Naive thymus-derived CD8-positive, alpha-beta T cell (primary cell): Measurements from ENCODE around the gene SLC35G6. TPM values are rescaled to one million over a fixed set of nuclear protein-coding genes. Genes with fewer than 3 reads are reported as not detected.

Experiments used
- ATAC-seq, 2 donors: fragments of 150-1000 bp; cut with Tn5 transposase in 1 of 2; sonication (Bioruptor Pico), chemical (Tn5 transposase) in 1 of 2; 1 replicate in 1 of 2; 2 replicates in 1 of 2; pipeline ENCODE4 v1.10.0; 2021; ENCODE audit warnings: mild to moderate bottlenecking in 2 of 2, moderate library complexity in 2 of 2
- POLR2A ChIA-PET: fragments of 350-600 bp; sonication (Branson Sonifier 250); formaldehyde crosslinking; loops from one replicate; lab custom pipeline; 2021; ENCODE audit warnings: antibody characterized with exemption; lab: Charles Lee
- DNase-seq, 10 donors: peaks; one replicate each; pipeline versions ENCODE4 v3.0.0 to v3.0.0-alpha.2; 2020 to 2022
- H3K27ac Mint-ChIP-seq, 10 donors: one replicate each; pipeline ENCODE4 v1.8.0; 2020 to 2022; ENCODE audit warnings: mild to moderate bottlenecking in 10 of 10, mixed read lengths in 10 of 10, moderate library complexity in 4 of 10, inconsistent platforms in 1 of 10
- H3K27me3 Mint-ChIP-seq, 5 donors: one replicate each; pipeline ENCODE4 v1.8.0; 2021 to 2022; ENCODE audit warnings: mixed read lengths in 5 of 5
- H3K36me3 Mint-ChIP-seq, 3 donors: one replicate each; pipeline ENCODE4 v1.8.0; 2020 to 2022; ENCODE audit warnings: mixed read lengths in 3 of 3, mild to moderate bottlenecking in 2 of 3, inconsistent platforms in 1 of 3
- H3K4me1 Mint-ChIP-seq, 4 donors: one replicate each; pipeline ENCODE4 v1.8.0; 2021 to 2022; ENCODE audit warnings: mixed read lengths in 4 of 4
- H3K4me3 Mint-ChIP-seq, 10 donors: one replicate each; pipeline ENCODE4 v1.8.0; 2020 to 2022; ENCODE audit warnings: mild to moderate bottlenecking in 10 of 10, mixed read lengths in 10 of 10, moderate library complexity in 6 of 10, inconsistent platforms in 1 of 10
- H3K9me3 Mint-ChIP-seq, 9 donors: one replicate each; pipeline ENCODE4 v1.8.0; 2020 to 2022; ENCODE audit warnings: mixed read lengths in 9 of 9, mild to moderate bottlenecking in 3 of 9, inconsistent platforms in 1 of 9, moderate library complexity in 1 of 9
- polyA plus RNA-seq, 3 donors: library from polyadenylated mRNA; unstranded; fragments of 300-500 nt; fragmentation: Illumina TruSeq; gene quantifications; one replicate each; pipeline ENCODE4 v1.2.3, GENCODE V29; 2021
- total RNA-seq, 8 experiments: library from RNA in 2 of 8; stranded (reverse) in 2 of 8; gene quantifications; one replicate each; pipeline ENCODE4 v1.2.3 and lab custom pipeline; 2021 to 2026

SLC35G6 gene
- total and polyA plus RNA-seq, 5 experiments from 2014 or later, result not detected

DNA sequence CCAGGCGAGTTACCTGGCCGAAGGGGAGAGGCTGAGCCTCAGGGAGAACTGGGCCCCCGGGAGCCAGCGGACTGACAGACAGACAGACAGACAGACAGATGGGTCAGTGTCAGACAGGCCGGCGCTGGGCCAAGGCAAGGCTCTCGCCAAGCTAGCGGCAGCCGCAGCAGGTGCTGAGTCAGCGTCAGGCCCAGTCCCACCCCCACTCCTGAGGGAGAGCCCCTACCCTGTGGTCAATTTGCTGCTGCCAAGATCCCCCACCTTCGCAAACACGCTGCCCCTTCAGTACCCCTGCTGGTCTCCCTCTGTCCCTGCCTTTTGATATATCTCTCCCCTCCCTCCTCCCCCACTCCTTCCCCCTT is 40.4 kb upstream of the SLC35G6 start:
- Mint-ChIP-seq H3K4me1 (peaks cover 32 to 54% (median 46%) of the 10 kb centered on the region in 4 donors), H3K27ac (peak overlapping the region in 1 of 10 donors; percentile 34), H3K27me3 (peaks cover 12 to 70% (median 34%) of the 10 kb centered on the region in 5 donors), H3K4me3 (peak overlapping the region in 8 of 10 donors; percentile 80 to 95 (median 86)), H3K36me3 (no peaks in the 10 kb centered on the region), H3K9me3 (no peaks in the 10 kb centered on the region)
- POLR2A ChIA-PET, result interaction anchor here (0.7 to 8.3 kb wide), 10 partner anchors 13 to 395 kb away, joined by 3 to 133 read pairs (median 4); partner anchors contain the start of genes ACAP1, POLR2A and ZBTB4
- ATAC-seq, result no peak
- DNase-seq, result no peak

DNA sequence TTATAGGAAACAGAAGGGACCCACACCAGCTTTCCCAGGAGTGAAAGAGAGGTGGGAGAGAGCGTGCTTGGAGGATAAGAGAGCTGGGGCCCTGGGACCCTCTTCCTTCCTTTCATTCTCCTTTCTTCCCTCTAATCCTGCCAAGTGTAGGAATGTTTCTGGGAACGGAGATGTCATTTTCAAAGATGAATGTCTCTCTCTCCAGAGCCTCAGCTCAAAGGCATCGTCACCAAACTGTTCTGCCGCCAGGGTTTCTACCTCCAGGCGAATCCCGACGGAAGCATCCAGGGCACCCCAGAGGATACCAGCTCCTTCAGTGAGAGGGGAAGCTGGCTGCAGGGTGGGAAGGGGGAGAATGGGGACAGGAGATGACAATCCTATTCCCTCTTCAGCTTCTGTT is 40.0 kb upstream of the SLC35G6 start:
- ATAC-seq, result no peak
- Mint-ChIP-seq H3K9me3 (no peaks in the 10 kb centered on the region), H3K27ac (no peak overlapping the region), H3K27me3 (peaks cover 13 to 75% (median 37%) of the 10 kb centered on the region in 5 donors), H3K36me3 (no peaks in the 10 kb centered on the region), H3K4me3 (peak overlapping the region in 1 of 10 donors; percentile 39), H3K4me1 (peaks cover 30 to 55% (median 46%) of the 10 kb centered on the region in 4 donors)
- POLR2A ChIA-PET, result interaction anchor here (0.7 to 8.3 kb wide), 8 partner anchors 13 to 105 kb away, joined by 3 to 133 read pairs (median 4); partner anchors contain the start of genes ACAP1, POLR2A and ZBTB4
- DNase-seq, result no peak

DNA sequence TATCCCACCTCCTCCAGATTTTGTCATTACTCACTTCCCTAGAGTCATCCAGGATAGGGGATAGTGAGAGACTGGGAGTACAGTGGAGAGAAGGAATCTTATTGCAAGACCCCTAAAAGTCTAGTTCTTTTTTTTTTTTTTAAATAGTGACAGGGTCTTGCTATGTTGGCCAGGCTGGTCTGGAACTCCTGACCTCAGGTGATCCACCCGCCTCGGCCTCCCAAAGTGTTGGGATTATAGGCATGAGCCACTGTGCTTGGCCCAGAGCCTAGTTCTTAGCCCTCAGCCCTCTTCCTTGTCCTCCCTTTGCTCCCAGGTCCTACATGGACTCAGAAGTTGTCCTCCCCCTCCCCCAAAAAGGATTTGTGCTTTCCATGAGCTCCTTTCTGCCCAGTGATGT is 39.1 kb upstream of the SLC35G6 start:
- DNase-seq, result no peak
- H3K9me3 Mint-ChIP-seq, result no peaks in the 10 kb centered on the region
- peak overlapping the region in 2 of 10 donors; percentile 7 to 53 for H3K27ac Mint-ChIP-seq
- H3K4me3 Mint-ChIP-seq, result peak overlapping the region in 5 of 10 donors; percentile 1 to 36 (median 23)
- peaks cover 29 to 50% (median 44%) of the 10 kb centered on the region in 4 donors for H3K4me1 Mint-ChIP-seq
- POLR2A ChIA-PET, result interaction anchor here (1.5 to 8.3 kb wide), 4 partner anchors 12 to 49 kb away, joined by 3 to 133 read pairs (median 28); partner anchors contain the start of genes POLR2A and ZBTB4
- peaks cover 16 to 80% (median 38%) of the 10 kb centered on the region in 5 donors for H3K27me3 Mint-ChIP-seq
- H3K36me3 Mint-ChIP-seq, result no peaks in the 10 kb centered on the region
- no peak for ATAC-seq

DNA sequence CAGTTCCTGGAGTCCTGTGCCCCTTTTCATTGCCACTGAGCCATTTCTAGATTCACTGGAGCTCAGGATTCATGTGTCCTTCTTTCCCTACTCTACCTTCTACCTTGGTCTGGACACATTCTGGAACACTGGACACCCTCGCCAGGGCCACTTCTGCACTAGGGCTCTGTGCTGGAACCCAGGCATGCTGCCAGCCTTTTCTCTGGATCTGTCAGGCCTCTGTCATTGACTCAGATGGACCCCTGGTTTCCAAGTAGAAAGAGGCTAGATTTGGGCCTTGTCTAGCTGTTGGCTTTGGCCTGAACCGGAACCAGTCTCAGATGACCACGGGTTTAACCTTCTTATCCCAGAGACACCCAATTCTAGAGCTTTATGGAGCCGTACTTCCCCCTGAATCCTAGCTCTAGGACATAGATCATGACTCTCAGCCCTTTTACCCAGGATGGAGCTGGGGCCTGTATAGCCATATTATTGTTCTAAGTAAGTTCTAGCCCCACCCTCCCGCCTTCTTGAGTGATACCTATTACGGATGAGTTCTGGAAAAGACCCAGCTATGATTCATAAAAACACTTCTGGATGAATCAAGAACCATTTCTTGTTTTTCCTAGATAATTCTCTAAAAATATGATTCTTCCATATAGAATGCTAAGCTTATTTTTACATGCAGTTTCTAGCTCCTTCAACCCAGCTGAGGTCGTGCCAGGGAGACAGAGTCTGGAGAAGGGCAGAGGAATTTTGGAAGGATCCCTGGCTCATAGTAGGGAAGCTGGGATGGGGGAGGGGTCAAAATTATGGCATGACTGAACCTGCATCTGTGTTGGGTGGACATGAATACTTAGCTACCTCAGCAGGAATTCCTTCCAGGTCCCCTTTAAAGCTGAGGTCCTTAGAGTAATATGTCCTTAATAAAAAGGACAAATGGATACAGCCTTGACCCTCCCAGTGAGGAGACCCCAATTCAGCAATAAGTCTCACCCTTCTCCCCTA is 37.5 kb upstream of the SLC35G6 start:
- H3K36me3 Mint-ChIP-seq, result peaks cover 0 to 4% (median 0%) of the 10 kb centered on the region in 3 donors
- H3K4me1 Mint-ChIP-seq, result peaks cover 24 to 41% (median 34%) of the 10 kb centered on the region in 4 donors
- POLR2A ChIA-PET, result interaction anchor here (0.6 to 5.7 kb wide), 8 partner anchors 8 to 135 kb away, joined by 3 to 74 read pairs (median 18); partner anchors contain the start of genes POLR2A, SLC35G6, TMEM102 and ZBTB4
- peak overlapping the region in 5 of 10 donors; percentile 35 to 84 (median 71) for H3K4me3 Mint-ChIP-seq
- H3K27me3 Mint-ChIP-seq, result peaks cover 19 to 81% (median 43%) of the 10 kb centered on the region in 5 donors
- no peak for ATAC-seq
- peak overlapping the region in 1 of 10 donors; percentile 37 for H3K27ac Mint-ChIP-seq
- H3K9me3 Mint-ChIP-seq, result no peaks in the 10 kb centered on the region
- no peak for DNase-seq

DNA sequence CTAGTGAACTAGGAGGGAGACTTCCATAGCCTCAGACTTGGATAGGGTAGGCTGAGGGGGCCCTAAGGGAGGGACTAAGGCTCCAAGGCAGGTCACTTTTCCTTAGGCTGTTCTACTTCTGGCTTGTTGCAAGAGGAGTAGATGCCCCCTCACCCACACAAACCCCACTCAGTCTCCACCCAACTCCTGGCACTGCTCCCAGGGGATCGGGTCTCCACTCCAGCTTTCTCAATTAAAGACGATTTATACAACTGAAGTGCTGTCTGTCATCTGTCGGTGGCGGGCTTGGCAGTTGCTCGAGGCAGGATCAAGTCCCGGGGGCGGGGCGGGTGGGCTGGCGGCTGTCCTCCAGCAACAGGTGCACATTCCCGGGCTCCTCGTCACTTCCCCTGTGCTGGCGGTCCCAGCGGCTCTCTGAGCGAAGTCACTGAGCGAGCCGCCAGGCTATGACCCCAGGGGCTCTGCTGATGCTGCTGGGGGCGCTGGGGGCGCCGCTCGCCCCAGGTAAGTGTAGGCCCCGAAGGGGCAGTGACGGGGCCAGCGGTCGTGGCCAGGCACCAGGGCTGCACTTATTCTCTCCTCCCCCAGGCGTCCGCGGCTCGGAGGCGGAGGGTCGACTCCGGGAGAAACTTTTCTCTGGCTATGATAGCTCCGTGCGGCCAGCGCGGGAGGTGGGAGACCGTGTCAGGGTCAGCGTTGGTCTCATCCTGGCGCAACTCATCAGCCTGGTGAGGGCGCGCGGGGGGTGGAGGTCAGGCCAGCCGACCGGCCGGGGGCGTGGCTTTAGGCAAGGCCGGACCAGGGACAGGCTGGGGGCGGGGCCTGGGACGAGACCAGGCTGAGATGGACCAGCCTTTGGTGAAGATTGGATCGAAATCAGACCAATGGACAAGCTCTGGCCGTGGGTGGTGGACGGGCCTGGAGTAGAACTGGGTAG is 36.3 kb upstream of the SLC35G6 start, which contains the start of gene CHRNB1:
CHRNB1 (plus strand) TSS at position 380 of the 937 bp plus-strand sequence; CDS start at position 447, 67 bp downstream.
- H3K4me3 Mint-ChIP-seq, result peak within 1 kb of the TSS; percentile 75 to 94 (median 86)
- peaks cover 0 to 4% (median 0%) of the 10 kb centered on the region in 3 donors for H3K36me3 Mint-ChIP-seq
- H3K27ac Mint-ChIP-seq, result peak within 1 kb of the TSS in 8 of 10 donors; percentile 7 to 91 (median 62)
- peaks cover 19 to 33% (median 28%) of the 10 kb centered on the region in 4 donors for H3K4me1 Mint-ChIP-seq
- peak; percentile 32 to 38 for ATAC-seq
- H3K9me3 Mint-ChIP-seq, result no peaks in the 10 kb centered on the region
- H3K27me3 Mint-ChIP-seq, result peaks cover 17 to 71% (median 40%) of the 10 kb centered on the region in 5 donors
- DNase-seq, result peak in 2 of 10 donors; percentile 23 to 24
- POLR2A ChIA-PET, result interaction anchor here (0.6 to 5.7 kb wide), 13 partner anchors 9 to 134 kb away, joined by 3 to 74 read pairs (median 6); partner anchors contain the start of genes POLR2A, SLC35G6, TMEM102 and ZBTB4

DNA sequence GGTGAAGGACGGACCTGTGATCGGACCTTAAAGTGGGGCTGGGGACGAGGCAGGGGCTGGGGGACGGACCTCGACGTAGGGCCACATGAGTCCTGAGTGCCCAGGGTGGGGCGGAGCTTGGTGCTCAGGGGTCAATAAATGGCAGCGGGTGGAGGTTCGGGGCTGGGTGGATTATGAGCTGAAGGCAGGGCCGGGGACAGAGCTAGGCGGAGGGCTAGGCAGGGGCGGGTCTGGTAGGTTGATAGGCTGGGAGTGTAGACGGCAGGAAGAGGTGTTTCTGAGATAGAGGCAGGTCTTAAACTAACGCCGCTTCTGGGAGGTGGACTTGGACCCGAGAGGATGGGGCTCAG is 35.7 kb upstream of the SLC35G6 start:
- Mint-ChIP-seq H3K9me3 (no peaks in the 10 kb centered on the region), H3K27ac (peak overlapping the region in 8 of 10 donors; percentile 7 to 91 (median 62)), H3K36me3 (peaks cover 0 to 4% (median 0%) of the 10 kb centered on the region in 3 donors), H3K27me3 (peaks cover 14 to 65% (median 37%) of the 10 kb centered on the region in 5 donors), H3K4me1 (peaks cover 16 to 27% (median 24%) of the 10 kb centered on the region in 4 donors), H3K4me3 (peak overlapping the region; percentile 75 to 94 (median 86))
- ATAC-seq (peak; percentile 91 to 93), DNase-seq (peak in 7 of 10 donors; percentile 17 to 75 (median 41))
- POLR2A ChIA-PET, result interaction anchor here (0.8 to 5.7 kb wide), 11 partner anchors 9 to 115 kb away, joined by 3 to 74 read pairs (median 8); partner anchors contain the start of genes POLR2A, SLC35G6, TMEM102 and ZBTB4

DNA sequence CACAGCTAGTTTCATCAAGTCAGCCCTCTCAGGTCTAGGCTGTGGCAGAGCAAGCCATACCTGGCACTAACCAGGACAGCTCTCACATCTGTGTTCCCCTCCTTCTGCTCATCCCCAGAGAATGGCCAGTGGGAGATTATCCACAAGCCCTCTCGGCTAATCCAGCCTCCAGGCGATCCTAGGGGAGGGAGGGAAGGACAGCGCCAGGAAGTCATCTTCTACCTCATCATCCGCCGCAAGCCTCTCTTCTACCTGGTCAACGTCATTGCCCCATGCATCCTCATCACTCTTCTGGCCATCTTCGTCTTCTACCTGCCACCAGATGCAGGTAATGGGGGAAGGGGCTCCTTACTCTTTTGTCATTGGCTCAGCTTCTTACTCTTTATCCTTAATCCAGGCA is 32.8 kb upstream of the SLC35G6 start:
- POLR2A ChIA-PET, result interaction anchor here (0.9 to 5.7 kb wide), 4 partner anchors 9 to 37 kb away, joined by 3 to 74 read pairs (median 32); partner anchors contain the start of genes FGF11, POLR2A, SLC35G6 and ZBTB4
- peaks cover 7 to 36% (median 24%) of the 10 kb centered on the region in 5 donors for H3K27me3 Mint-ChIP-seq
- H3K4me3 Mint-ChIP-seq, result peak overlapping the region in 1 of 10 donors; percentile 37
- H3K36me3 Mint-ChIP-seq, result peaks cover 0 to 4% (median 0%) of the 10 kb centered on the region in 3 donors
- H3K4me1 Mint-ChIP-seq, result peaks cover 17 to 28% (median 23%) of the 10 kb centered on the region in 4 donors
- DNase-seq (no peak), ATAC-seq (no peak)
- peak overlapping the region in 1 of 10 donors; percentile 25 for H3K27ac Mint-ChIP-seq
- no peaks in the 10 kb centered on the region for H3K9me3 Mint-ChIP-seq

DNA sequence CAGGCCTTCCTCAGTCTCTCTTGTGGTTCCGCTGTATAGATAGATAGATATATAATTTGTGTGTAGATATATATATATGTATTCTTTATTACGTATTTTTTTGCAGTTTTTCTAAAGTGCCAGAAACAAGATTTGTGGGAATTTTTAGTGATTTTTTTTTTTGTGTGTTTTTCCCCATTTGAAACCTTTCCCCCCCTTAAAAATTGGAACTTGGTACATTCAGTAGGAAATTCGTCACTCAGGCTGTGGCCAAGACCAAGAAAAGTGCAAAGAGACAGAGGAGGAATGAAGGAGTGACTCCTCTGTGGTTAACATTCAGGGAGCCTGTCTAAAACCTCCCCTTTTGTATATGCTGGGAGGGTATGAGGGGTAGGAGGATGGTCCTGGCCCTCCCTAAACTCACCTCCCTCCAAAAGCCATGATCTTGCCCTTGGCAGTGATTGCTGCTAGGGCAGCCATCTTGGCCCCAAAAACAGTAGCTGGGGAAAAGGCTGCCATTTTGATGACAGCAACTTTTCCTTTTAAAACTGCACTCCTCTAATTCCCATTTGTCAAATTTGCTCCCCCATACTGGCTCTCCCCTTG is 21.2 kb upstream of the SLC35G6 start:
- no peak for DNase-seq
- Mint-ChIP-seq H3K4me3 (no peak overlapping the region), H3K9me3 (no peaks in the 10 kb centered on the region), H3K4me1 (peaks cover 13 to 28% (median 23%) of the 10 kb centered on the region in 4 donors), H3K36me3 (peaks cover 0 to 26% (median 4%) of the 10 kb centered on the region in 3 donors), H3K27ac (peak overlapping the region in 5 of 10 donors; percentile 31 to 70 (median 55)), H3K27me3 (no peaks in the 10 kb centered on the region)
- no peak for ATAC-seq
- POLR2A ChIA-PET, result interaction anchor here (0.9 to 18.5 kb wide), 5 partner anchors 16 to 101 kb away, joined by 3 to 295 read pairs (median 3); partner anchors contain the start of genes POLR2A, SLC35G6, TMEM102 and ZBTB4

DNA sequence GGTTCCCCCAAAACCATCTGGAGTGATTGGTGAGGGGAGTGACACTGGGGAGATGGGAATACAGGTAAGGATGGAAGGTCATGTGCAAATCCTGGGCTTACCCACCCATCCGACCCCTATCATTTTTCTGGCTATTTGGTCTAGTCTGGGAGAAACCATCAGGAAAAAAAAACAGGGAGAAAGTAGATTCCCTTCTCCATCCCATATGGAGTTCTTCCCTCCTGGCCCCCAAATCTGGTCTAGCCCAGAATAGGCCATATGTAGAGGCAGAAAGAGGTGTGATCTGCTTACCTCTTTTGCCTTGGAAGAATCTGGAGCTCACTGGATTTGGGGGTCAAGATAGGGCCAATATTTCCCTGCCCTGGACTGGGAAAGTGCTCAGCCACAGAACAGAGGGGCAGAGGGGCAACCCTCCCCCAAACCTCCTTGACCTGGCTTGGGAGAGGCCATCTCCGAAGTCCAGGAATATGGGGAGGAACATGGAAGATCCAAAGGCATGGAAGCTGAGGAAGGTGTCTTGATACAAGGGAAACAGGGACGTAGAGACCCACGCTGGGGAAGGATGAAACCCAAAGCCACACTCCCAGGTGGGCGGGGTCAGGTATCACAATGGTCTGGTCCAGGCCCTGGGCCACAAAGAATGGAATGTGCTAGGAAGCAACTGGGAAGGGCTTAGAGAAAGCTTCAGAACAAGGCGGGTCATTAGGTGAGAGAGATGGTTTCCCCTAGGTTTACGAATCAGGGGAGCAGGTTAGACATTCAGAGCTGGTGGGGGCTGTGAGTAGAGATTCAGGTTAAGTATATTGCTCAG is 20.2 kb upstream of the SLC35G6 start:
- no peak overlapping the region for H3K4me3 Mint-ChIP-seq
- POLR2A ChIA-PET, result interaction anchor here (0.7 to 18.5 kb wide), 5 partner anchors 15 to 25 kb away, joined by 3 to 295 read pairs (median 3); partner anchors contain the start of genes POLR2A, SLC35G6, TMEM102 and ZBTB4
- H3K9me3 Mint-ChIP-seq, result no peaks in the 10 kb centered on the region
- H3K36me3 Mint-ChIP-seq, result peaks cover 0 to 29% (median 0%) of the 10 kb centered on the region in 3 donors
- peaks cover 11 to 27% (median 18%) of the 10 kb centered on the region in 4 donors for H3K4me1 Mint-ChIP-seq
- H3K27ac Mint-ChIP-seq, result peak overlapping the region in 7 of 10 donors; percentile 43 to 84 (median 56)
- DNase-seq (no peak), ATAC-seq (no peak)
- H3K27me3 Mint-ChIP-seq, result no peaks in the 10 kb centered on the region
